Measurements from ENCODE around the gene RRP15.

RRP15 gene

DNA sequence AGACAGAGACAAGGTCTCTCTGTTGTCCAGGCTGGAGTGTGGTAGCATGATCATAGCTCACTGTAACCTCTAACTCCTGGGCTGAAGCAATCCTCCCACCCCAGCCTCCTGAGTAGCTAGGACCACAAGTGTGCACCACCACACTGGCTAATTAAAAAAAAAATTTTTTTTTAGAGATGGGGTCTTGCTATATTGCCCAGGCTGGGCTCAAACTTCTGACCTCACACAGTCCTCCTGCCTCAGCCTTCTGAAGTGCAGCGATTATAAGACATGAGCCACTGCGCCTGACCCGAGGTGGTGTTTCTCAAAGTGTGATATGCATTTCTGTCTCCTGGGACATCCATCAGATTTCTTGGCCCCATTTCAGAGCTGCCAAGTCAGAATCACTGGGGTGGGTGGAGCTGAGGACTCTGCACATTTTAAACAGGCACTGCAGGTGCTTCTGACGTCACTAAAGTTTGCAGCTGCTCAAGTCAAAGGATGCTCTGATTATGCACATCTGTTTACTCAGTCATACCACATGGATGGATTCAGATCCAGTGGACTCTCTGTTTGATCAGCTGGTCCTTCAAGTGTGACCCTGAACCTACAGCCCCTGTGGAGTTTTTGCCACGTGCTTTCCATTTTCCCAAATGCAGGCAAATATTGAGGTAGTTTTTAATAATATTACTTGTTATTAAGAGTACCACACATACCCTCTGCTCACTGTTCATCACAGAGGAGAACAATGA is 81.4 kb downstream of the RRP15 start:
- TF ChIP-seq GATA1 (IDR thresholded peaks at IDR 0.05; ENCODE audit: low read depth, low read length) = no peak
- TF ChIP-seq POLR2A (IDR thresholded peaks at IDR 0.05; ENCODE audit: low read length) = no peak
- no peak for DNase-seq

DNA sequence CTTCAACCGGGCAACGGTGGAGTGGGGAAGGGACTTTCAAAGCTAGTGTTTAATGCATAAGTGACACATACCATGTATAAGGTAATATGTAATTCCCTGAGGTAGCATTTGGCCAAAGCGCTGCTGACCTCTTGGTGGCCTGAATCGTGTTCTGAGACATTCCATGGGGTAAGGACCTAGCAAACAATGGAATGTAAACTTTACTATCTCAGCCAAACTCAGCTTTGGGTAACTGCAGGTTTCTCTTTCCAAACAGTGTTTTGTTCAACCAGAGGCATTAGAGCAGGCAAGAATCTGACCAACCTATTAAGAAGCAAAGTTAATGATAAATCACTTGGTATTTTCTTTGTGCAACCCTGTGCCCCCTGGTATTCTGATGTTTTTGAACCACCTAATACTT is 82.0 kb downstream of the RRP15 start:
- TF ChIP-seq POLR2A (IDR thresholded peaks at IDR 0.05; ENCODE audit: low read length) (no peak), GATA1 (IDR thresholded peaks at IDR 0.05; ENCODE audit: low read depth, low read length) (no peak)
- DNase-seq = no peak

DNA sequence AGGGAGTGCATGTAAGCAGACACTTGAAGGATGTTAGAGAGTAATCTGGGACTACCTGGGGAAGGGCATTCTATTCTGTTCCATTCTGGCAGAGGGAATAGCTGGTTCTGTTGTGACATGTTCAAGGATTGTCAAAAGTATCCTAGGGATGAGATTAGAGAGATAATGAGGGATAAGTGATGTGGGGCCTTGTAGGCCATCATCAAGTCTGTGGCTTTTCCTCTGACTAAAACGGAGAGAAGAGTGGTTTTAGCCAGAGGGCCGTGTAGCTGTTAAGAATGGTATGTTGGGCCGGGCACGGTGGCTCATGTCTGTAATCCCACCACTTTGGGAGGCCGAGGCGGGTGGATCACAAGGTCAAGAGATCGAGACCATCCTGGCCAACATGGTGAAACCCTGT is 83.6 kb downstream of the RRP15 start:
- no peak for TF ChIP-seq POLR2A (IDR thresholded peaks at IDR 0.05; ENCODE audit: low read length)
- no peak for TF ChIP-seq GATA1 (IDR thresholded peaks at IDR 0.05; ENCODE audit: low read depth, low read length)
- no peak for DNase-seq

DNA sequence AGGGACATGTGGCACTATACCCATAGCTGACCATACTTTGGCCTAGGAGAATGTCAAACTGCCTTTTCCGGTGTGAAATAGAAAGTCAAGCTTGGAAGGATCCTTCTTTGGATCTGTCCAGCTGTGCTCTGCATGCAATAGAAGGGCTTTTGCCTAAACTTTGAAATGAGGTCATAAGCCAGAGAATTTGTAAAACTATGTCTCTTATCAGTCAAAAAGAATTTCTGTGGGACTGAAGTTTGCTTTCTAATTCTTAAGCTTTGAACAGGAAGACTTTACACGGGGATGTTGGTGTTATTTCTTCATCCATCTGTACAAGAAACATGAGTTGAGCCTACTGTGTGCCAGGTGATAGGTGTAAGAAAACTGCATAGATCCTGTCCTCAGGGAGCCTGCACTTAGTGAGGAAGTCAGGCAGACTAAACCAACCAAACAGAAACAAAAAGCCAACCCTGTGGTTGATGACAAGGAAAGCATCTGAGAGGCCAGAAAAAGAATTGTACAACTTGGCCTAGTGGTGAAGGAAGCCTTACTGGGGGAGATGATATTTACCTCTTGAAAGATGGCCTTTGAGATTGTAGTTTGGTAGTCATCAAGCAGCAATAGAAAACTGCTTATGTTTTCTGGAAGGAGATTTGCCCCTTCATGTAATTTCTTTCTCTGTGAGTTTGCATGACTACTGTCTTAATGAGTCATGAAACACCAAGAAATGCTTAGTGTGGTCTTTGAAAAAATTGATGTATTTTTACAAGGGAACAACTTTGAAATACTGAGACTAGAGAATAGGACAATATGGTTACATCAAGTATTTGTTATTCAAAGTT is 84.8 kb downstream of the RRP15 start:
- no peak for DNase-seq
- TF ChIP-seq GATA1 (IDR thresholded peaks at IDR 0.05; ENCODE audit: low read depth, low read length) = no peak
- no peak for TF ChIP-seq POLR2A (IDR thresholded peaks at IDR 0.05; ENCODE audit: low read length)

DNA sequence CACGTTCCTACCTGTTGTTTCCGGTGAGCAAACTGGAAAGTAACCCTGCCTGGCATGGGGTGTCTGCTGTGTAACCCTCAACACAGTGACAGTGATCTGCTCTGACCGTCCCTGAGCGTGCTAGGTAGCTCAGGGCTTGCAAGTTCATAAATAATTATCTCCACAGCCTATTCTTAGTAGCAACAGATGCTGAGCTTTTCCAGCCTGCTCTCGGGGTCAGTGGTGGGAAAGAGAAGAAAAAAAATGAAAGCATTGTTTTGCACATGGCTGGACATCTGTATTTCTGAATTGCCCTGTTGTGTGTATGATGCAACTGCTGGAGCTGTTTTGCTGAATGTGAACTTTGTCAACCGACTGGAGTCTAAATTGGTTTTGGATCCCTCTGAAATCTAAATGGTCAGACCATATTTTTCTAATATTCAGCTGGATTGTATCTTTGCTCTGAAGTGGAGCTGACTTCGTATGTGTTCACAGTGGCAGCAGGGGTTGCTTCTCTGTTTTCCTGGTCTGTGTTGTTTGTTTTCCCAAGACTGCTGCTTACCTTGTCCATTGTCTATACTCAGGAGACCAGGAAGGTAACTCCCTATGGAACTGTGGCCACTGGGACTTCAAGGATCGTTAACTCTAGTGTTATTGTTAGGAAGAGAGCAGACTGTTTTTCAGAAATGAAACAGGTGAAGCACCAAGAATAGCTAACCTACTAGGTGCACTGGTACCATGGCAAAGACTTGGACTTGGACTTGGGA is 87.0 kb downstream of the RRP15 start:
- no peak for DNase-seq

DNA sequence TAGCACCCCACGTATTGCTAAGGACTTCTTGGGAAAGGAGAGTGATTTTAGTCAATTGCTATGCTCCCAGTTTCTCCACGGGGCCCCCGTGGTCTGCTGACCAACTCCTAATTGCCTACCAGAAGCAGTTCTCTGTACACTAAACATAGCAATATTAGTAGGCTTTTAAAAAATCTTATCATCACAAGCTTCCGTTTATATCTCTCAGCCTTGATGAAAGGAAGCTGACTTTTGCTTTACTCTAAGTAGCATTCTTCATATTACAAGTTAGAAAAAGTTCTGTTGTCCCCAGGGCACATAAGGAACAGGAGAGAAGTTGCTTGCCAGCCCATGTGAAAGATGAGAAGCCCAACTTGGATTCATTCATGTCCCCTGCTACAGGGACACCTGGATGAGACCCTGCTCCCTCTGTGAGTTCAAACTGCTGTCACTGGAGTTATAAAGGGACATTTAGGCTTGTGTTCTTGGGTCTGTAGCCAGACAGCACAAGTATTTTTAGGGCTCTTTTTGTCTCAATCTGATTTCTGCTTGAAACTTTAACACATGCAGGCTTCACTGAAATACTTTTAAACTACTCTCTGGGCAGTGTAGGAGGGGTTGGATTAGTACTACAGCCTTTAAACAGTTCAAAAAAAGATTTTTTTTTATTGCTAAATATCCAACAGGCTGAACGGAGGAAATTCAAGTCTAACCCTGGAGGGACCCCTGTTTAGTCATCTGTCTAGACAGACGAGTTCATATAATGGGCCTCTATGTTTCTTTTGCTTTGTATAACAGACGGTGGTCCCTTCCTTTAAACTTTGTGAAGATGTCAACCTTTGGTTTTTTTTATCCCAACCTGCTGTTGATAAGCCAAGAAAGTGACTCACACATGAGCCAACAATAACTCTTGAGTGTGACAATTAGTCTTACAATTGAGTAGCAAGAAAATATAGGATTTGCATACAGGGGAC is 89.6 kb downstream of the RRP15 start:
- TF ChIP-seq POLR2A (IDR thresholded peaks at IDR 0.05; ENCODE audit: low read length) = no peak
- no peak for TF ChIP-seq GATA1 (IDR thresholded peaks at IDR 0.05; ENCODE audit: low read depth, low read length)
- DNase-seq = no peak

More for the DNA sequence above, 87.0 kb downstream of the RRP15 start:
- TF ChIP-seq POLR2A (IDR thresholded peaks at IDR 0.05; ENCODE audit: low read length) = no peak
- no peak for TF ChIP-seq GATA1 (IDR thresholded peaks at IDR 0.05; ENCODE audit: low read depth, low read length)

DNA sequence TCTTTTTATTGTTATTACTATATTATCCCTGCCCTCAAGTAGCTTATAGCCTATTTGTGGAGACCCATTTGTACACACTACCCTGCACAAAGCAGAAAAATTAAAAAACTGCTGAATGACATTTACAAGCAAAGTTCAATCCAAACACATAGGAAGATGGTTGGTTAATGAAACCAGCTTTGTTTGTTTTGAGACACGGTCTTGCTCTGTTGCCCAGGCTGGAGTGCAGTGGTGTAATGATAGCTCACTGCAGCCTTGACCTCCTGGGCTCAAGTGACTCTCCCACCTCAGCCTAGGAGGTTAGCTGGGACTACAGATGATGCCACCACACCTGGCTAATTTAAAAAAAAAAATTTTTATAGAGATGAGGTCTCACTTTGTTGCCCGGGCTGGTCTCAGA is 91.6 kb downstream of the RRP15 start:
- TF ChIP-seq POLR2A (IDR thresholded peaks at IDR 0.05; ENCODE audit: low read length) (no peak), GATA1 (IDR thresholded peaks at IDR 0.05; ENCODE audit: low read depth, low read length) (no peak)
- no peak for DNase-seq

DNA sequence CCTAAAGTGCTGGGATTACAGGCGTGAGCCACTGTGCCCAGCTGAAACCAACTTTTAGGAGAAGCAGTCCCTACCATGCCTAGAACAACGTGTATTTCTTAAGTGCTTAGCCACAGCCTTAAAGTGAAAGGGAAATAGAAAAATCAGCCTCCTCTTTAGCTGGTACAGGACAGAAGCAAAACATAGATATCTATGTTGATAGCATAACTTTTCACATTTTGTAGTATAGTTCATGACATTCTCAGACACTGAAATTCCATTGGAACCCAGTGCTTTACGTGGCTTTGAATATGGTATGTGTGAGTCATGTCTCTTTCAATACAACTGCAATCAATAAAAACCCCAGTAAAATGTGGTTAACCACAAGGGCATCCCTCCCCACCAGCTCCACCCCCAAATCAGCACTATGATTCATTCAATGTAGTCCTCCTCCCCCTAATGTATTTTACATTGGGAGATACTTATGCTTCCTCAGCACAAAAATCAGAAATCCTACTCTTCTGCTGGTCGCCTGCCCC is 92.1 kb downstream of the RRP15 start:
- no peak for DNase-seq
- TF ChIP-seq GATA1 (IDR thresholded peaks at IDR 0.05; ENCODE audit: low read depth, low read length) = no peak
- no peak for TF ChIP-seq POLR2A (IDR thresholded peaks at IDR 0.05; ENCODE audit: low read length)

DNA sequence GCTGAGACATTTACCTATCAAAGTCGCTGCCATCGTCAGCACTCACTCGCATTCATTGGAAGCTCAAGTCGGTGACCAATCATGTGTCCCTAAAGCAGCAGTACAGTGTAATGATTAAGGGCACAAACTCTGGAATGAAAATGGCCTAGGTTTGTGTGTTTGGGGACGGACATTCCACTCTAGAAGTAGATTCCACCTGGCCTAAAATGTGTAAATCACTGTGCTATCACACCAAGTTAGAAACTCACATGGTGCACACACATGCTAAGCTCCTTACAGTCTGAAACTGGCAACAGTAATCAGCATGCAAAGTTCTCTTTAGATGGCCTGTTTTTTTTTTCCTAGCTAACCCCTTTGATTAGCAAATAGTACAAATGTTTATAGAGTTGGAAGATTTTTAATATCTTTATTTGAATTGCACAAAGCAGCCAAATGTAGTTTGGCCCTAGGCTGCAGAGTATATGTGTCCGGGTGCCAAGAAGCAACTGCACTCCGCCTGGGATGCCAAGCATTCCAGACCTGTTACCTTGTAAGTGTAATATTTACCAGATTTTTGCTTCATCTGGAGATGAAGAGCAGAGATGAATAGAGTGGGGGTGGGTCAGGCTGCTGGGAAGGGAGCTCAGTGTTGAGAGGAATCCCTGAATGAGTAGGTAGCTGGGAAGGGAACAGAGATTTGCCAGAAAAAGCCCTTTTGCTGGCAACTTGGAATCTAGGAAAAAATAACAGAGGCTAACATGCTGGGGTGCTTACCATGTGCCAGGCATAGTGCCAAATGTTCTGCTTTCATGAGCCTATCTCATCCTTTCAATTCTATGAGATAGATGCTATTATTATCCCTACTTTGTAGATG is 95.3 kb downstream of the RRP15 start:
- no peak for DNase-seq
- TF ChIP-seq GATA1 (IDR thresholded peaks at IDR 0.05; ENCODE audit: low read depth, low read length) = no peak
- TF ChIP-seq POLR2A (IDR thresholded peaks at IDR 0.05; ENCODE audit: low read length) = no peak

DNA sequence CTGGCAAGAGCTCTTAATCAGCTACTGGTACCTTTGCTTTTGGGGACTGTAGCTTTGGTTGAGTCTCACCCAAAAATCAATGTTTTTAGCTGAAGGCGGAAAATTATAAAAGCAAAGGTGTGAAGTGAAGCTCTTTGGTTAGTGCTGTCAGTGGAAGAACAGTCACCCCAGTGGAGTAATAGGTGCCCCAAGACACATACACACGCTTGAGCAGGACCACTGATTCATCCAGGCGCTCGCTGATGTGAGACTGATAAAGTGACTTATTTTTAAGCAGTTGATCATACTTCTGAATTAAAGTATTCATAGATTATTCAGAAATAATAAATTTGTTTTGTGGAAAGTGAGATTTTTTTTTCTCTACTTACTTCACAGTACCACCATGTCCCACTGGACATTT is 97.2 kb downstream of the RRP15 start:
- TF ChIP-seq GATA1 (IDR thresholded peaks at IDR 0.05; ENCODE audit: low read depth, low read length) = no peak
- TF ChIP-seq POLR2A (IDR thresholded peaks at IDR 0.05; ENCODE audit: low read length) = no peak
- no peak for DNase-seq

DNA sequence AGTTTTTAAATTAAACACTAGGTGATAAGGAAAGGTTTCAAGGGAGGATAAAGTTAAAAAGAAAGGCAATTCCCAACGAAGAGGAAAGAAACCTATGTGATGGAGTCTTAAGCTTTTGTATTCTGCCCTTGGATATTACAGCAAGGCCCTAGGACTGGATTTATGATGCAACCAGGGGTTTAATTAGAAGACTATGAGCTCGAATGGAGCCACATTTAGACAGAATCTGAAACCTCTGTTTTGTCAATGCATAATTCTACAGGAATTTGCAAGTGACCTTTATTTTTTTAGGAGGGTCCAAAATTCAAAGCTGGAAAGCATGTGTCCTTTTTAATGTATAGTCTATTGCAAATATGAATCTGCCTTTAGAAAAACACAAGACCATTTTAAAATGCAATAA is 98.0 kb downstream of the RRP15 start:
- TF ChIP-seq POLR2A (IDR thresholded peaks at IDR 0.05; ENCODE audit: low read length) (no peak), GATA1 (IDR thresholded peaks at IDR 0.05; ENCODE audit: low read depth, low read length) (no peak)
- no peak for DNase-seq

DNA sequence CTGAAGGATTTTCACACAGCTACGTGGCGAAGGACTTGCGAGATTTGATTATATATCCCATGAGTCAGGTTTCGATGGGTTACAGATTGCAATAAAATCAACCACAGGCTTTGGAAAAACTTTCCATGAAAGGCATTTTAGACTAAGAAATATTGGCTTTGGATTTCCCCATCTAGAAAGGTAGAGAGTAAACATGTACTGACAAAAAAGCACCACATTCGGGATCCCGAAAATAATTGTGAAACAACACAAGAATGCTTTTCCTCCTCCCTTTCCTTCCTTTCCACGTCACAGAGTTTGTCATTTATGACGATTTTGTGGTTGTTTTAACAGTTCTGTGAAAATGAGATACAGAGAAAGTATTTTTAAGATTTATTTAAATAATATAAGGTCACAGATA is 98.6 kb downstream of the RRP15 start:
- DNase-seq = no peak

More for the DNA sequence above, 98.6 kb downstream of the RRP15 start:
- no peak for TF ChIP-seq POLR2A (IDR thresholded peaks at IDR 0.05; ENCODE audit: low read length)
- TF ChIP-seq GATA1 (IDR thresholded peaks at IDR 0.05; ENCODE audit: low read depth, low read length) = no peak
